Ishikawa (cell line): ENCODE measurements around the gene RNF213.

Experiments used
- CEBPB ChIP-seq: IDR thresholded peaks from 2 replicates; pipeline ENCODE4 v1.6.1; 2012
- CREB1 ChIP-seq: IDR thresholded peaks from 2 replicates; pipeline ENCODE4 v1.6.1; 2012; ENCODE audit warnings: low read depth
- EGR1 ChIP-seq: IDR thresholded peaks from 2 replicates; pipeline ENCODE4 v1.6.1; 2012
- EP300 ChIP-seq: IDR thresholded peaks from 2 replicates; pipeline ENCODE4 v1.6.1; 2012; ENCODE audit warnings: borderline replicate concordance
- FOXM1 ChIP-seq: IDR thresholded peaks from 2 replicates; pipeline ENCODE4 v1.6.1; 2012; ENCODE audit warnings: low read depth, borderline replicate concordance
- NFIC ChIP-seq: IDR thresholded peaks from 2 replicates; pipeline ENCODE4 v1.6.1; 2012
- RAD21 ChIP-seq: IDR thresholded peaks from 2 replicates; pipeline ENCODE4 v1.6.1; 2012; ENCODE audit warnings: low read depth
- TAF1 ChIP-seq: IDR thresholded peaks from 2 replicates; pipeline ENCODE4 v1.6.1; 2012; ENCODE audit warnings: low read depth, mild to moderate bottlenecking
- TCF12 ChIP-seq: IDR thresholded peaks from 2 replicates; pipeline ENCODE4 v1.6.1; 2012; ENCODE audit warnings: low read depth
- TEAD4 ChIP-seq: IDR thresholded peaks from 2 replicates; pipeline ENCODE4 v1.6.1; 2012
- YY1 ChIP-seq: IDR thresholded peaks from 2 replicates; pipeline ENCODE4 v1.6.1; 2012; ENCODE audit warnings: low read depth
- ZBTB7A ChIP-seq: IDR thresholded peaks from 2 replicates; pipeline ENCODE4 v1.6.1; 2012; ENCODE audit warnings: low read depth
- TF ChIP-seq, protein P1 (sequence below): IDR thresholded peaks from 2 replicates; pipeline ENCODE4 v1.6.1; 2012; ENCODE audit warnings: low read depth, mild to moderate bottlenecking
- TF ChIP-seq, protein P2 (sequence below): IDR thresholded peaks from 2 replicates; pipeline ENCODE4 v1.6.1; 2012
- TF ChIP-seq, protein P3 (sequence below): IDR thresholded peaks from 2 replicates; pipeline ENCODE4 v1.6.1; 2012

Gene RNF213

DNA sequence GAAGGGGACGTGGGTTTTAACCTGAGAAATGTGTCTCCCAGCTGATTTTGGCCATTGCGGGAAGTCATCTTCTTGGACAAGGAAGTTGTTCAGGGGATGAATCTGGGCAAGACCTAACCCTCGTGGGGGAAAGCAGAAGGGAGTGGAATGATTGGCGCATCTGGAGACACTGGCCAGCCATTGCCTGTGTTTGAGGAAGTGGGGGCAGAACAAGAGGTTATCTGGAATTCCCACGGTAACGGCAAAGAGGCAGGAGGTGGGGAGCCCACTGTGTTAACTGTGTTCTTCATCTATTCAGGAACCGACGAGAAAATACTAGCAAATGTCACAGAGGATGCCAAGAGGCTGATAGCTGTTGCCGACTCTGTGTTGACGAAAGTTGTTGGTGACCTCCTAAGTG is 66.9 kb downstream of the RNF213 start:
- TF ChIP-seq, protein P1, sequence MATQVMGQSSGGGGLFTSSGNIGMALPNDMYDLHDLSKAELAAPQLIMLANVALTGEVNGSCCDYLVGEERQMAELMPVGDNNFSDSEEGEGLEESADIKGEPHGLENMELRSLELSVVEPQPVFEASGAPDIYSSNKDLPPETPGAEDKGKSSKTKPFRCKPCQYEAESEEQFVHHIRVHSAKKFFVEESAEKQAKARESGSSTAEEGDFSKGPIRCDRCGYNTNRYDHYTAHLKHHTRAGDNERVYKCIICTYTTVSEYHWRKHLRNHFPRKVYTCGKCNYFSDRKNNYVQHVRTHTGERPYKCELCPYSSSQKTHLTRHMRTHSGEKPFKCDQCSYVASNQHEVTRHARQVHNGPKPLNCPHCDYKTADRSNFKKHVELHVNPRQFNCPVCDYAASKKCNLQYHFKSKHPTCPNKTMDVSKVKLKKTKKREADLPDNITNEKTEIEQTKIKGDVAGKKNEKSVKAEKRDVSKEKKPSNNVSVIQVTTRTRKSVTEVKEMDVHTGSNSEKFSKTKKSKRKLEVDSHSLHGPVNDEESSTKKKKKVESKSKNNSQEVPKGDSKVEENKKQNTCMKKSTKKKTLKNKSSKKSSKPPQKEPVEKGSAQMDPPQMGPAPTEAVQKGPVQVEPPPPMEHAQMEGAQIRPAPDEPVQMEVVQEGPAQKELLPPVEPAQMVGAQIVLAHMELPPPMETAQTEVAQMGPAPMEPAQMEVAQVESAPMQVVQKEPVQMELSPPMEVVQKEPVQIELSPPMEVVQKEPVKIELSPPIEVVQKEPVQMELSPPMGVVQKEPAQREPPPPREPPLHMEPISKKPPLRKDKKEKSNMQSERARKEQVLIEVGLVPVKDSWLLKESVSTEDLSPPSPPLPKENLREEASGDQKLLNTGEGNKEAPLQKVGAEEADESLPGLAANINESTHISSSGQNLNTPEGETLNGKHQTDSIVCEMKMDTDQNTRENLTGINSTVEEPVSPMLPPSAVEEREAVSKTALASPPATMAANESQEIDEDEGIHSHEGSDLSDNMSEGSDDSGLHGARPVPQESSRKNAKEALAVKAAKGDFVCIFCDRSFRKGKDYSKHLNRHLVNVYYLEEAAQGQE, result no peak
- no peak for TF ChIP-seq RAD21
- no peak for TF ChIP-seq ZBTB7A
- no peak for TF ChIP-seq CREB1
- TF ChIP-seq FOXM1, result no peak
- TF ChIP-seq CEBPB, result no peak
- no peak for TF ChIP-seq EGR1
- no peak for TF ChIP-seq TCF12
- TF ChIP-seq, protein P2, sequence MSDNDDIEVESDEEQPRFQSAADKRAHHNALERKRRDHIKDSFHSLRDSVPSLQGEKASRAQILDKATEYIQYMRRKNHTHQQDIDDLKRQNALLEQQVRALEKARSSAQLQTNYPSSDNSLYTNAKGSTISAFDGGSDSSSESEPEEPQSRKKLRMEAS, result no peak
- no peak for TF ChIP-seq TEAD4
- TF ChIP-seq TAF1, result no peak

DNA sequence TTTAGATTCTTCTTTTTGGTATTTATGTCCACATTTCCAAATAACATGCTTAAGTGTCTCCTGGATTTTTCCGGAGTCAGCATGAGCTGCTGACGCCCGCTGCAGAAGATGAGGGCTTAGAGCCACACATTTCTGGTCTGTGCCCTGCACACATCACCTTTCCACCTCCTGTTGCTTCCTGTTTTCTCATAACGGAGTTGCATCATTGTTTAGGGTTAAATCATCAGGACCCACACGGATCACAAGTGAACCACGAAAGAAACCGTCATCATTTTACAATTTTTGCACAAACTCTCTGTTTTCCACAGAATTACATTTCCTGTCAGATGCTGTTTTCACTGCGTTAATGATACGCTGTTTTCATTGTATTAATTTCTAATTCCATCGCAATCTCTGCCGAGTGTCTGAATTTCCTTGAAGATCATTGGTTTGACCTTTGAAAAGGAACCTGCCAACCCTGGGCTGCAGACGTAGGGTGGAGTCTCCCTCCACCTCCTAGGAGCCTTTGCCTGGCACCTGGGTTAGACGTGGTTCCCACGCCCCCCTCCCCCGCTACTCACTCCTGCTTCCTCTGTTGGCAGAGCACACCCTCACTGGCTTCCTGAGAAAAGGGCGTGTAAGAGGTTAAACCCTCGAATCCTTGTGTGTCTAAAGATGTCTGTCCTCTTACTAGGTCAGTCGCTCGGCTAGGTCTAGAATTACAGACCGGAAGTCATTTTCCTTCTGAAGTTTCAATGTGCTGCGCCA is 68.2 kb downstream of the RNF213 start:
- no peak for TF ChIP-seq RAD21
- no peak for TF ChIP-seq TCF12
- no peak for TF ChIP-seq TEAD4
- TF ChIP-seq TAF1, result no peak
- no peak for TF ChIP-seq FOXM1
- TF ChIP-seq, protein P2, result no peak
- no peak for TF ChIP-seq NFIC
- no peak for TF ChIP-seq EP300
- TF ChIP-seq, protein P3, sequence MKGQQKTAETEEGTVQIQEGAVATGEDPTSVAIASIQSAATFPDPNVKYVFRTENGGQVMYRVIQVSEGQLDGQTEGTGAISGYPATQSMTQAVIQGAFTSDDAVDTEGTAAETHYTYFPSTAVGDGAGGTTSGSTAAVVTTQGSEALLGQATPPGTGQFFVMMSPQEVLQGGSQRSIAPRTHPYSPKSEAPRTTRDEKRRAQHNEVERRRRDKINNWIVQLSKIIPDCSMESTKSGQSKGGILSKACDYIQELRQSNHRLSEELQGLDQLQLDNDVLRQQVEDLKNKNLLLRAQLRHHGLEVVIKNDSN, result no peak

DNA sequence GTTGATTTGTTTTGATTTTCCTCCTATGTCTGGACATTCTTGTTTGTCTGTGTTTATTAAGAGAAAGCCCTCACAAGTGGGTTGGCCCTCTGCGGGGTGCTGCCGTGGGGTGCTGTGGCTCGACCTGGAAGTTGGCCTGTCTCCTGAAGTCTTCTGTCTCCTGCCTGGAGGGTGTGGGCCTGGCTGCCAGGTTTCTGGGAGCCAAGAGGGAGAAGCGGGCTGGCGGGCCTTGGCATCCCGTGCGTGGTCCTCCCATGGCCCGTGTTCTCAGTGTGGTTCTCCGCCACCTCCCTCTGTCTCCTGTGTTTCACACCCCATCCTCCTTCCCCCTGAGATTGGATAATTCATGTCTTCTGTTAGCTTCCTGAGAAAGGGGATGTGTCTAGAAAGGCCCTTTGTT is 69.6 kb downstream of the RNF213 start:
- no peak for TF ChIP-seq EP300
- TF ChIP-seq, protein P2, result no peak
- no peak for TF ChIP-seq EGR1

DNA sequence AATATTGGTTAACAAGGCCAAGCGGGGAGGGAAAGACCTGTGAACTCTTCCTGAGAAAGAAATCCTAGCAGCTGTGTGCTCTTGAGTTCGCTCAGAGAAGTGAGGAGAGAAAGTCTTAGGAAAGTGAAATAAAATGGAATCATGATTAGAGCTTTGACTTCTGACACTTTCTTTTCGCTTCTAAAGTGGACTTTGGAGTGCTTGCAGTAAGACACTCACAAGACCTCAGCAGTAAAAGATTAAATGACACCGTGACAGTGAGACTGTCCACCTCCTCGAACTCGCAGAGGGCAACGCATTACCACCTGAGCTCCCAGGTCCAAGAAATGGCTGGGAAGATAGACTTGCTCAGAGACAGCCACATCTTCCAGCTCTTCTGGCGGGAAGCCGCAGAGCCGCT is 71.2 kb downstream of the RNF213 start:
- TF ChIP-seq TCF12 (no peak), CREB1 (no peak), ZBTB7A (no peak), EGR1 (no peak), YY1 (no peak), TEAD4 (no peak), TAF1 (no peak), NFIC (no peak), EP300 (no peak), CEBPB (no peak)
- TF ChIP-seq, protein P2, result no peak
- TF ChIP-seq, protein P3, result no peak

DNA sequence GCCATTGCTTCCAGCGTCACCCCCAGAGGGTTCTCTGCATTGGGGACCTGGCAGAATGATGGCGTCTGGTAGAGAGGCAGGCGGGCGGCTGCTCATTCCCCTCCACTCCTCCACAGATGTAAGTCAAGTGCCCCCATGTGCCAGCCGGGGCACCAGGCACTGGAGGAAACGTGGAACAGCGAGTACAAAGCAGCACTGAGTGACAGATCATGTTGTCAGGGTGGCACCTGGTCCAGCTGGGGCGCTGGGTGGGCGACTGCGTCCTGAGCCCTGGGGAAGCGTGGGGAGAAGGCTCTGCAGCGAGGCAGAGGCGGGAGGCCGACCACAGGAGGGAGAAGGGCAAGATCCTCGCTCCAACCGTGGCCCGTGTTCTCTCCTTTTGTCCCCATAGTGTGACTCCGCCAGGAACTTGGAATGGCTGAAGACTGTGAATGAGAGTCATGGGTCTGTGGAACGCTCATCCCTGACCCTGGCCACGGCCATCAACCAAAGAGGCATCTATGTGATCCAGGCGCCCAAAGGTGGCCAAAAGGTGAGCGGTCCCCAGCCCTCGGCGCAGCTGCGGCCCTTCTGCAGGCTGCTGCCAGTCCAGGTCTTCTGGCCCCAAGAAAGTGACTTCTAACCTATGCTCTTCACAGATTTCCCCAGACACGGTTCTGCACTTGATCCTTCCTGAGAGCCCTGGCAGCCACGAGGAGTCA is 76.7 kb downstream of the RNF213 start:
- TF ChIP-seq YY1 (no peak), TEAD4 (no peak), FOXM1 (no peak)
- TF ChIP-seq, protein P1, result no peak

DNA sequence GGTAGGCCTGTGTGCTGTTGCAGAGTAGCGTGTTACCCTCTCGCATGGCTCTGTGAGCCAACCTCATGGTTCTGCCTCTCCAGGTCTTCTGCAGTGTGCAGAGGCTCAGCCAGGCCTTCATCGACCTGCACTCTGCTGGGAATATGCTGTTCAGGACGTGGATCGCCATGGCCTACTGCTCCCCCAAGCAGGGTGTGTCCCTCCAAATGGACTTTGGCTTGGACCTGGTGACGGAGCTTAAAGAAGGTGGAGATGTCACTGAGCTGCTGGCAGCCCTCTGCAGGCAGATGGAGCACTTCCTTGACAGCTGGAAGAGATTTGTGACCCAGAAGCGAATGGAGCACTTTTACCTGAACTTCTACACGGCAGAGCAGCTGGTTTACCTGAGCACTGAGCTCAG is 78.5 kb downstream of the RNF213 start:
- no peak for TF ChIP-seq YY1
